ENCODE results near the gene HNMT. TPM values are rescaled to one million over a fixed set of nuclear protein-coding genes. Genes with fewer than 3 reads are reported as not detected.

HNMT gene
- total RNA-seq, 2 donors from 2014 or later, result 43.9 to 83.2 TPM

DNA sequence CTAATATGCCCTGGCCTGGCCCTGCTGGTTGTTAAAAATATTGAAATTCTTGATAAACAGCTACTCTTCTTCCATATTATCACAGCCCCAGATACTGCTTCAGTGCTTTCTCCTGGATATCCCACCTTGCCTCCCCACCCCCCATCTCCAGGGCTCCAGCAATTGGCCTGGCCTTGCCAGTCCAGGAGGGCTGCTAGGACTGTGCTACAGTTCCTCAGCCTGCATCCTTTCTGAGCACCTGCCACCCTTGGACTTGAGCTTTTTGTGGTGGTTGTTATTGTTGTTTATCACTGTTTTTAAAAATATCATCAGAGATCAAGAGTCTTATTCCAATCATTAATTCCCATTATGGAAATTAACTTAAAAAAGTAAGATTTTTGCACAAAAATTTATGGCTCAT is 13.5 kb downstream of the HNMT start:
- DNase-seq (ENCODE audit: low spot score), result no peak
- TF ChIP-seq POLR2A (IDR thresholded peaks at IDR 0.05) (no peak), POLR2AphosphoS5 (IDR thresholded peaks at IDR 0.05) (no peak)
- TF ChIP-seq, protein P1, sequence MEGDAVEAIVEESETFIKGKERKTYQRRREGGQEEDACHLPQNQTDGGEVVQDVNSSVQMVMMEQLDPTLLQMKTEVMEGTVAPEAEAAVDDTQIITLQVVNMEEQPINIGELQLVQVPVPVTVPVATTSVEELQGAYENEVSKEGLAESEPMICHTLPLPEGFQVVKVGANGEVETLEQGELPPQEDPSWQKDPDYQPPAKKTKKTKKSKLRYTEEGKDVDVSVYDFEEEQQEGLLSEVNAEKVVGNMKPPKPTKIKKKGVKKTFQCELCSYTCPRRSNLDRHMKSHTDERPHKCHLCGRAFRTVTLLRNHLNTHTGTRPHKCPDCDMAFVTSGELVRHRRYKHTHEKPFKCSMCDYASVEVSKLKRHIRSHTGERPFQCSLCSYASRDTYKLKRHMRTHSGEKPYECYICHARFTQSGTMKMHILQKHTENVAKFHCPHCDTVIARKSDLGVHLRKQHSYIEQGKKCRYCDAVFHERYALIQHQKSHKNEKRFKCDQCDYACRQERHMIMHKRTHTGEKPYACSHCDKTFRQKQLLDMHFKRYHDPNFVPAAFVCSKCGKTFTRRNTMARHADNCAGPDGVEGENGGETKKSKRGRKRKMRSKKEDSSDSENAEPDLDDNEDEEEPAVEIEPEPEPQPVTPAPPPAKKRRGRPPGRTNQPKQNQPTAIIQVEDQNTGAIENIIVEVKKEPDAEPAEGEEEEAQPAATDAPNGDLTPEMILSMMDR (IDR thresholded peaks at IDR 0.05), result no peak
- intact Hi-C loops (cut with DNase I), result no loop called here
- Histone ChIP-seq H3K27me3 (replicated peaks; ENCODE audit: insufficient read depth) (no peaks in the 10 kb centered on the region), H3K4me3 (no peak overlapping the region), H3K9me3 (no peaks in the 10 kb centered on the region), H3K27ac (no peak overlapping the region), H3K4me1 (replicated peaks) (peaks cover 5% of the 10 kb centered on the region), H3K36me3 (no peaks in the 10 kb centered on the region)

DNA sequence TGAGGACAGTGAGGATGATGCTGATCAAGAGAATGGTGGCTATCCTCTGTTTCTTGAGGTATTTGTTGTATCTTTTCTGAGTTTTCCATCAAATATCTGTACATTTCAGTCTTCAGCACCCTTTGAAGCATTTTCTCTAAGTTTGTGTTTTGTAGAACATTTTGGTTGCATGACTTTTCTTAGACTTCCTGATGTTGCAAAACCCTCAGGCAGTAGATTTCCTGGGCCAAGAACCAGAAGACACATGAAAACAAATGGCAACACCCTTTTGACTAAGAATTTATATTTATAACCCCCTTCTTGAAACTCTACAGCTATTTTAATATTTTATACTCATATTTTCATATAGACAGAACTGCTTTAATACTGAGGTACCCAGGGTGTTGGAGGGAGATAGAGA is 16.2 kb downstream of the HNMT start:
- Histone ChIP-seq H3K36me3 (no peaks in the 10 kb centered on the region), H3K4me3 (no peak overlapping the region), H3K27me3 (replicated peaks; ENCODE audit: insufficient read depth) (no peaks in the 10 kb centered on the region), H3K4me1 (replicated peaks) (peaks cover 5% of the 10 kb centered on the region), H3K9me3 (no peaks in the 10 kb centered on the region), H3K27ac (no peak overlapping the region)
- intact Hi-C loops (cut with DNase I), result no loop called here
- no peak for DNase-seq (ENCODE audit: low spot score)
- TF ChIP-seq POLR2AphosphoS5 (IDR thresholded peaks at IDR 0.05) (no peak), POLR2A (IDR thresholded peaks at IDR 0.05) (no peak)
- TF ChIP-seq, protein P1 (IDR thresholded peaks at IDR 0.05), result no peak

DNA sequence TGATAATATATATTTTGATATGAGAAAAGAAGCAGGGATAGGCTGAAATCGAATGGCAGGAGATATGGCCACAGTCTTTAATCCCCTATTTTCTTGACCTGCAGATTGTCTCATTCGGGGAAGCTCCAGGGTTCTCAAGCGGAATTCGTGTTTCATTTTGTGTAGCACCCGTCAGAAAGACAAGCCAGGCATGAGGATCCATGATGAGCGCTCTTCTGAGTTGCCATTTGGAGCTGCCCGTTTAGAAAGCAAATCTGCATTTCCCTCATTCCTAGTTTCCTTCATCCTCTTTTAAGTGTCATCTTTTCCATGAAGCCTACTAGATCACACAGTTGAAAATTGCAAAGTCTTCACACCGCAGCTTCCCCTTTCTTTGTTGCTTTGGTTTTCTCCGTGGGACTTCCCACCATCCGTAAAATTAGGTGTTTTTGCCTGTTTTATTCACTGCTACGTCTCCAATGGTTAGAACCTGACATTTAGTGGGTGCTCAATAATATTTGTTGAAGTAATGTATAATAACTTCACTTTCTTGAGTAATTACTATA is 16.9 kb downstream of the HNMT start:
- Histone ChIP-seq H3K9me3 (no peaks in the 10 kb centered on the region), H3K27me3 (replicated peaks; ENCODE audit: insufficient read depth) (no peaks in the 10 kb centered on the region), H3K4me3 (no peak overlapping the region), H3K4me1 (replicated peaks) (peaks cover 5% of the 10 kb centered on the region), H3K27ac (no peak overlapping the region), H3K36me3 (no peaks in the 10 kb centered on the region)
- intact Hi-C loops (cut with DNase I), result no loop called here
- DNase-seq (ENCODE audit: low spot score), result no peak
- TF ChIP-seq POLR2AphosphoS5 (IDR thresholded peaks at IDR 0.05) (no peak), POLR2A (IDR thresholded peaks at IDR 0.05) (no peak)
- TF ChIP-seq, protein P1 (IDR thresholded peaks at IDR 0.05), result no peak
- 93% methylated on average over 11 of the region's 11 CpGs for WGBS

DNA sequence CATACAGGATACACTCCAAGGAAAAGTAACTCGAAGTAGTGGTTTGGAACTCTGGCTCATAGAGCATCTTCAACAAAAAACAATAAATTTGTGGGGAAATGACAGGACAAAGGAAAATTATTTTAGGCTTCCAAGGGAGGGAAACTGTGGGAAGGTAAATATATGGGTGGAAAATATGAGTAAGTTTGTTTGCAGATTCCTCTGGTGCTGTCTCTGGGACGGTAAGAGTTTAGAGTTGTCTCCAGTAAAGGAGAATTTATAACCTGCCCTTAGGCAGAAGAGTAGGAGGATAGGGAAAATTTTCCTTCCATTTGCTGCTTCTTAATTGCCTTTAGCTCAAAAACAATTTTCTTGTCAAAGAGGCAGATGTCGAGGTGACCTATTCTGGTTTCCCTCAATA is 19.3 kb downstream of the HNMT start:
- intact Hi-C loops (cut with DNase I), result no loop called here
- WGBS, result 53% methylated on average over 3 of the region's 3 CpGs
- no peaks in the 10 kb centered on the region for H3K36me3 ChIP-seq
- H3K27ac ChIP-seq, result no peak overlapping the region
- DNase-seq (ENCODE audit: low spot score), result no peak
- no peaks in the 10 kb centered on the region for H3K27me3 ChIP-seq (replicated peaks; ENCODE audit: insufficient read depth)
- TF ChIP-seq POLR2AphosphoS5 (IDR thresholded peaks at IDR 0.05) (no peak), POLR2A (IDR thresholded peaks at IDR 0.05) (no peak)
- TF ChIP-seq, protein P1 (IDR thresholded peaks at IDR 0.05), result no peak
- H3K4me1 ChIP-seq (replicated peaks), result no peaks in the 10 kb centered on the region
- H3K9me3 ChIP-seq, result no peaks in the 10 kb centered on the region
- no peak overlapping the region for H3K4me3 ChIP-seq

DNA sequence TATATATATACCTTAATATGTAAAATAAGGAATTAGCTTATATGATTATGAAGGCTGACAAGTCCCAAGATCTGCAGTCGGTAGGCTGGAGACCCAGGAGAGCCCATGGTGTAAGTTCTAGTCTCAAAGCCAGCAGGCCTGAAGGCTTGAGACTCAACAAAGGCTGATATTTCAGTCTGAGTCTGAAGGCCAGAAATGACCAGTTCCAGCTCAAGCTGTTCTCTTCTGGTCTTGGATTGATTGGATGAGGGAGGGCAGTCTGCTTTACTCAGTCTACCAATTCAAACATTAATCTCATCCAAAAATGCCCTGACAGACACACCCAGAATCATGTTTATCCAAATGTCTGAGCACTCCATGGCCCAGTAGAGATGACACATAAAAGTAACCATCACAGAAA is 22.0 kb downstream of the HNMT start:
- 94% methylated on average over 1 of the region's 1 CpG for WGBS
- Histone ChIP-seq H3K4me1 (replicated peaks) (no peaks in the 10 kb centered on the region), H3K4me3 (no peak overlapping the region), H3K36me3 (no peaks in the 10 kb centered on the region), H3K9me3 (no peaks in the 10 kb centered on the region), H3K27ac (no peak overlapping the region), H3K27me3 (replicated peaks; ENCODE audit: insufficient read depth) (no peaks in the 10 kb centered on the region)
- intact Hi-C loops (cut with DNase I), result no loop called here
- DNase-seq (ENCODE audit: low spot score), result no peak
- TF ChIP-seq, protein P1 (IDR thresholded peaks at IDR 0.05), result no peak
- TF ChIP-seq POLR2A (IDR thresholded peaks at IDR 0.05), result no peak
- no peak for TF ChIP-seq POLR2AphosphoS5 (IDR thresholded peaks at IDR 0.05)

Measured in prostate gland (tissue), 2 donors.